Measurements from ENCODE around the gene ERAS.

DNA sequence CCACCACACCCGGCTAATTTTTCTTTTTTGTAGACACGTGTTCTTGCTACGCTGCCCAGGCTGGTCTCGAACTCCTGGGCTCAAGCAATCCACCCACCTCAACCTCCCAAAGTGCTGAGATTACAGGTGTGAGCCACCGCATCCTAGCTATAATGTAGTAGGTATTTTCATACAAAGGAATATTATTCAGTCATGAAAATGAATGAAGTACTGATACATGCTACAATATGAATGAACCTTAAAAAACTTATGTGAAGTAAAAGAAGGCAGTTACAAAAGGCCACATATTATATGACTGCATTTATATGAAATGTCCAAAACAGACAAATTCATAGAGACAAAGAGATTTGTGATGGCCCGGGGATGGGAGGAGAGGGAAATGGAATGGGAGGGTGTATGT lies 44.6 kb upstream of the ERAS start:
- TF ChIP-seq EP300 (IDR thresholded peaks at IDR 0.05), result no peak
- TF ChIP-seq, protein P1, sequence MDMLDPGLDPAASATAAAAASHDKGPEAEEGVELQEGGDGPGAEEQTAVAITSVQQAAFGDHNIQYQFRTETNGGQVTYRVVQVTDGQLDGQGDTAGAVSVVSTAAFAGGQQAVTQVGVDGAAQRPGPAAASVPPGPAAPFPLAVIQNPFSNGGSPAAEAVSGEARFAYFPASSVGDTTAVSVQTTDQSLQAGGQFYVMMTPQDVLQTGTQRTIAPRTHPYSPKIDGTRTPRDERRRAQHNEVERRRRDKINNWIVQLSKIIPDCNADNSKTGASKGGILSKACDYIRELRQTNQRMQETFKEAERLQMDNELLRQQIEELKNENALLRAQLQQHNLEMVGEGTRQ (IDR thresholded peaks at IDR 0.05), result no peak
- no peak for TF ChIP-seq BHLHE40 (IDR thresholded peaks at IDR 0.05; ENCODE audit: low read depth, low read length)
